CD14-positive monocyte (primary cell): Measurements from ENCODE around the gene GGA2. TPM values are rescaled to one million over a fixed set of nuclear protein-coding genes. Genes with fewer than 3 reads are reported as not detected.

ENCODE experiments used
- DNase-seq, 3 donors: peaks; one replicate each; pipeline ENCODE4 v3.0.0-alpha.2; 2011 to 2022
- H2AFZ ChIP-seq: 2 replicates; pipeline ENCODE4 v1.6.0; 2012; ENCODE audit warnings: mild to moderate bottlenecking, low read depth, low read length, inconsistent platforms; ENCODE audit not compliant: insufficient read depth, poor library complexity, severe bottlenecking
- H3K27ac ChIP-seq, 2 donors: 1 replicate in 1 of 2; 2 replicates in 1 of 2; pipeline ENCODE4 v1.5.1; 2012 to 2013; ENCODE audit warnings: low read length in 2 of 2, control low read depth in 1 of 2, inconsistent platforms in 1 of 2, low read depth in 1 of 2, mild to moderate bottlenecking in 1 of 2
- H3K27me3 ChIP-seq, 2 donors: one replicate each; pipeline versions ENCODE4 v1.6.0 to v1.6.1; 2011 to 2013; ENCODE audit warnings: low read length in 2 of 2; ENCODE audit not compliant: control insufficient read depth in 2 of 2, insufficient read depth in 2 of 2
- H3K36me3 ChIP-seq, 2 donors: replicated peaks in 1 of 2; 1 replicate in 1 of 2; 2 replicates in 1 of 2; pipeline versions ENCODE4 v1.5.1 to v1.6.1; 2012 to 2013; ENCODE audit warnings: low read length in 2 of 2, control low read depth in 1 of 2, inconsistent platforms in 1 of 2, mild to moderate bottlenecking in 1 of 2; ENCODE audit not compliant: insufficient read depth in 2 of 2, control insufficient read depth in 1 of 2
- H3K4me1 ChIP-seq, 2 donors: 1 replicate in 1 of 2; 2 replicates in 1 of 2; pipeline versions ENCODE4 v1.5.1 to v1.6.1; 2012 to 2013; ENCODE audit warnings: low read length in 2 of 2, control low read depth in 1 of 2, inconsistent platforms in 1 of 2, mild to moderate bottlenecking in 1 of 2, moderate library complexity in 1 of 2; ENCODE audit not compliant: insufficient read depth in 2 of 2, control insufficient read depth in 1 of 2
- H3K4me2 ChIP-seq: replicated peaks from 2 replicates; pipeline ENCODE3; 2012; ENCODE audit warnings: low read length, moderate library complexity, mild to moderate bottlenecking; ENCODE audit not compliant: poor library complexity, severe bottlenecking; ENCODE audit errors: extremely low read depth
- H3K4me3 ChIP-seq, 3 experiments: fragments of 200-600 bp in 1 of 3; sonication (generic) in 1 of 3; replicated peaks in 1 of 3; 1 replicate in 2 of 3; 2 replicates in 1 of 3; pipeline ENCODE4 v1.5.1; 2011 to 2013; ENCODE audit warnings: low read length in 3 of 3, mild to moderate bottlenecking in 3 of 3, control low read depth in 2 of 3, low read depth in 2 of 3, inconsistent platforms in 1 of 3, moderate library complexity in 1 of 3
- H3K79me2 ChIP-seq: 2 replicates; pipeline ENCODE4 v1.6.0; 2012; ENCODE audit warnings: mild to moderate bottlenecking, control low read depth, inconsistent platforms, low read length, moderate library complexity; ENCODE audit not compliant: insufficient read depth
- H3K9ac ChIP-seq: 2 replicates; pipeline ENCODE4 v1.6.0; 2017; ENCODE audit warnings: low read length, mild to moderate bottlenecking; ENCODE audit not compliant: insufficient read depth, poor library complexity, severe bottlenecking
- H3K9me3 ChIP-seq, 2 donors: replicated peaks in 1 of 2; 1 replicate in 1 of 2; 2 replicates in 1 of 2; pipeline versions ENCODE4 v1.5.1 to v1.6.1; 2012 to 2013; ENCODE audit warnings: low read length in 2 of 2, control low read depth in 1 of 2; ENCODE audit not compliant: control insufficient read depth in 1 of 2, insufficient read depth in 1 of 2
- H4K20me1 ChIP-seq: 2 replicates; pipeline ENCODE4 v1.6.0; 2012; ENCODE audit warnings: mild to moderate bottlenecking, low read length, control low read depth, moderate library complexity; ENCODE audit not compliant: insufficient read depth
- H3K27ac Mint-ChIP-seq, 7 donors: one replicate each; pipeline ENCODE4 v1.8.0; 2020; ENCODE audit warnings: mild to moderate bottlenecking in 7 of 7, mixed read lengths in 7 of 7, moderate library complexity in 6 of 7, inconsistent platforms in 2 of 7
- H3K27me3 Mint-ChIP-seq, 3 donors: one replicate each; pipeline ENCODE4 v1.8.0; 2021 to 2022; ENCODE audit warnings: low read depth in 3 of 3, mild to moderate bottlenecking in 3 of 3, mixed read lengths in 3 of 3, moderate library complexity in 3 of 3, inconsistent platforms in 1 of 3
- H3K36me3 Mint-ChIP-seq, 2 donors: one replicate each; pipeline ENCODE4 v1.8.0; 2020; ENCODE audit warnings: mixed read lengths in 2 of 2, inconsistent platforms in 1 of 2, mild to moderate bottlenecking in 1 of 2
- H3K4me1 Mint-ChIP-seq: one replicate; pipeline ENCODE4 v1.8.0; 2020; ENCODE audit warnings: mild to moderate bottlenecking, mixed read lengths
- H3K4me3 Mint-ChIP-seq, 2 donors: one replicate each; pipeline ENCODE4 v1.8.0; 2020; ENCODE audit warnings: mild to moderate bottlenecking in 2 of 2, mixed read lengths in 2 of 2, moderate library complexity in 1 of 2
- H3K9me3 Mint-ChIP-seq, 7 donors: one replicate each; pipeline ENCODE4 v1.8.0; 2020 to 2022; ENCODE audit warnings: mixed read lengths in 7 of 7, mild to moderate bottlenecking in 6 of 7, moderate library complexity in 6 of 7, inconsistent platforms in 2 of 7
- WGBS: methylation state at CpG from one replicate; pipeline ENCODE4 v1.1.5; 2013; ENCODE audit warnings: missing lambda C conversion rate; ENCODE audit not compliant: insufficient coverage; 5-methylcytosine and 5-hydroxymethylcytosine counted together
- intact Hi-C, 2 donors: fragments of 100-400 bp; cut with micrococcal nuclease; formaldehyde crosslinking; loops; one replicate each; pipeline versions ENCODE4 v1.15.0 to v1.15.1; 2023
- polyA plus RNA-seq, 3 donors: library from polyadenylated mRNA; depleted of rRNA in 1 of 3; unstranded in 2 of 3; stranded (reverse) in 1 of 3; fragments of 300-500 nt in 2 of 3; fragments of >200 nt in 1 of 3; fragmentation: Illumina TruSeq in 2 of 3; gene quantifications; 1 replicate in 2 of 3; 2 replicates in 1 of 3; pipeline ENCODE4 v1.2.3, GENCODE V29; 2012 to 2021
- TF ChIP-seq, protein P1 (sequence below): fragments of 200-600 bp; IDR thresholded peaks from one replicate; pipeline ENCODE4 v1.8.0; 2022; ENCODE audit warnings: antibody characterized with exemption, mild to moderate bottlenecking

The GGA2 gene
- polyA plus RNA-seq, 3 donors: 37.5 to 55.4 (median 49.5) TPM

DNA sequence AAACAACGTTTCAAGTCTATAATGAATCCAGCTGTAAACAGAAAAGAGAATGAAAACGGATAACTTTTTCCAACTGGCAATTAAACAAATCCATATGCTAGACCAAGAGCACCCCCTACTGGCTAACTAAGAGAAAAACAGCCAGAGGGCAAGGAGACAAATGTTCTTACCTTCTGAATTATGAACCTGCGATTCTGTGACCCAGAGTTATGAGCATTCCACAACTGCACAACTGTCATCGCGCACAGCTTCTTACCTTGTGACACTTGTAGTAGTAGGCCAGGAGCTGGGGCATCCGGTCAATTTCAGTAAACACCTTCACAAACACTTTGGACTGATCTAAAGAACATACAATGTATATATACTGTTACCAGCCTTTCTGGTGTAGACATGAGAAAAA is 75.9 kb downstream of the GGA2 start:
- WGBS: 29% methylated on average over 1 of the region's 6 CpGs

DNA sequence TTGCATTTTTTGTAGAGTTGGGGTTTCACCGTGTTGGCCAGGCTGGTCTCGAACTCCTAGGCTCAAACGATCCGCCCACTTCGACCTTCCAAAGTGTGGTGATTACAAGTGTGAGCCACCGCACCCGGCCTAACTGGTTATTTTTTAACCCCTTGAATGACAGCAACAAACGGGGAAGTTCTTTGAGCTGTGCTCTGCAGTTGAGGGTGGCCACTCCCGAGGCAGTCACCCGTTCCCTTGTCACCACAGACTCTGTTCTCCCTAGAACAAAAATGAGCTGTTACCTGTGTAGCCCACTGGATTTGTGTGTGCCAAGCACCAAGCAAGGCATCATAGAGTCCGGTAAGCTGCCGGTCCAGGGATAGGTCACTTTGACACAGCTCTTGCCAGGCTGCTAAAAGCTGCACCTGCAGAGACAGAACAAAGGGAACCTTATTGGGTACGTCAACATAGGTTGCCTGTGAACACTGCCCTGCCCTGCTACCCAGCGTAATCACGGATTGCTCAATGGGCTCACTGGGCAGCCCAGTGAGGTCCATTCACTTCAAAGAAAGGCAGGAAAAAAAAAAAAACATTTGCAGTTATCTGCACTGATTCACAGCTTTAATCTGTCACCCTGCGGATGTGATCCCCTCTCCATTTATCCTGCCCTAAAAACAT is 76.9 kb downstream of the GGA2 start:
- Mint-ChIP-seq H3K4me1 (peaks cover 13% of the 10 kb centered on the region), H3K27ac (no peak overlapping the region), H3K9me3 (no peaks in the 10 kb centered on the region), H3K4me3 (no peak overlapping the region), H3K36me3 (peaks cover 50 to 69% of the 10 kb centered on the region in 2 donors), H3K27me3 (no peaks in the 10 kb centered on the region)
- peaks cover 32 to 65% of the 10 kb centered on the region in 2 donors for H3K36me3 ChIP-seq
- peaks cover 4% of the 10 kb centered on the region for H4K20me1 ChIP-seq
- no peaks in the 10 kb centered on the region for H3K9me3 ChIP-seq
- no peak overlapping the region for H3K9ac ChIP-seq
- no peak overlapping the region for H3K27ac ChIP-seq
- no peaks in the 10 kb centered on the region for H3K27me3 ChIP-seq
- H2AFZ ChIP-seq: no peak overlapping the region
- peaks cover 9 to 12% of the 10 kb centered on the region in 2 donors for H3K4me1 ChIP-seq
- no peak for DNase-seq
- H3K4me2 ChIP-seq: no peak overlapping the region
- no peaks in the 10 kb centered on the region for H3K79me2 ChIP-seq
- H3K4me3 ChIP-seq: no peak overlapping the region
- TF ChIP-seq, protein P1, sequence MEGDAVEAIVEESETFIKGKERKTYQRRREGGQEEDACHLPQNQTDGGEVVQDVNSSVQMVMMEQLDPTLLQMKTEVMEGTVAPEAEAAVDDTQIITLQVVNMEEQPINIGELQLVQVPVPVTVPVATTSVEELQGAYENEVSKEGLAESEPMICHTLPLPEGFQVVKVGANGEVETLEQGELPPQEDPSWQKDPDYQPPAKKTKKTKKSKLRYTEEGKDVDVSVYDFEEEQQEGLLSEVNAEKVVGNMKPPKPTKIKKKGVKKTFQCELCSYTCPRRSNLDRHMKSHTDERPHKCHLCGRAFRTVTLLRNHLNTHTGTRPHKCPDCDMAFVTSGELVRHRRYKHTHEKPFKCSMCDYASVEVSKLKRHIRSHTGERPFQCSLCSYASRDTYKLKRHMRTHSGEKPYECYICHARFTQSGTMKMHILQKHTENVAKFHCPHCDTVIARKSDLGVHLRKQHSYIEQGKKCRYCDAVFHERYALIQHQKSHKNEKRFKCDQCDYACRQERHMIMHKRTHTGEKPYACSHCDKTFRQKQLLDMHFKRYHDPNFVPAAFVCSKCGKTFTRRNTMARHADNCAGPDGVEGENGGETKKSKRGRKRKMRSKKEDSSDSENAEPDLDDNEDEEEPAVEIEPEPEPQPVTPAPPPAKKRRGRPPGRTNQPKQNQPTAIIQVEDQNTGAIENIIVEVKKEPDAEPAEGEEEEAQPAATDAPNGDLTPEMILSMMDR: no peak
- 92% methylated on average over 15 of the region's 16 CpGs for WGBS
- intact Hi-C loops: loop anchor here (5.0 to 10.0 kb wide), 2 partner anchors 536 to 539 kb away; no protein-coding TSS in a partner anchor

More for the DNA sequence above, 75.9 kb downstream of the GGA2 start:
- Mint-ChIP-seq H3K4me1 (peaks cover 13% of the 10 kb centered on the region), H3K27ac (no peak overlapping the region), H3K36me3 (peaks cover 51 to 69% of the 10 kb centered on the region in 2 donors), H3K9me3 (no peaks in the 10 kb centered on the region), H3K4me3 (no peak overlapping the region), H3K27me3 (no peaks in the 10 kb centered on the region)
- peaks cover 4% of the 10 kb centered on the region for H4K20me1 ChIP-seq
- H3K9me3 ChIP-seq: no peaks in the 10 kb centered on the region
- TF ChIP-seq, protein P1: peak; percentile 88
- no peak overlapping the region for H3K4me3 ChIP-seq
- peak; percentile 30 to 60 (median 54) for DNase-seq
- H3K4me2 ChIP-seq: no peak overlapping the region
- H2AFZ ChIP-seq: no peak overlapping the region
- H3K9ac ChIP-seq: no peak overlapping the region
- H3K27ac ChIP-seq: no peak overlapping the region
- H3K36me3 ChIP-seq: peaks cover 36 to 67% of the 10 kb centered on the region in 2 donors
- no peaks in the 10 kb centered on the region for H3K27me3 ChIP-seq
- H3K79me2 ChIP-seq: no peaks in the 10 kb centered on the region
- intact Hi-C loops: loop anchor here (5.0 to 10.0 kb wide), 2 partner anchors 537 to 540 kb away; no protein-coding TSS in a partner anchor
- H3K4me1 ChIP-seq: peaks cover 9 to 12% of the 10 kb centered on the region in 2 donors
